Fibroblast of skin of back (primary cell): Measurements from ENCODE around the gene ARAP1.

Experiments
- DNase-seq: peaks from one replicate; pipeline ENCODE4 v3.0.0-alpha.2; 2013

Gene ARAP1

GRCh38 chr11:72655896-72656464, 96.2 kb downstream of the ARAP1 start:
- DNase-seq: no peak

DNA sequence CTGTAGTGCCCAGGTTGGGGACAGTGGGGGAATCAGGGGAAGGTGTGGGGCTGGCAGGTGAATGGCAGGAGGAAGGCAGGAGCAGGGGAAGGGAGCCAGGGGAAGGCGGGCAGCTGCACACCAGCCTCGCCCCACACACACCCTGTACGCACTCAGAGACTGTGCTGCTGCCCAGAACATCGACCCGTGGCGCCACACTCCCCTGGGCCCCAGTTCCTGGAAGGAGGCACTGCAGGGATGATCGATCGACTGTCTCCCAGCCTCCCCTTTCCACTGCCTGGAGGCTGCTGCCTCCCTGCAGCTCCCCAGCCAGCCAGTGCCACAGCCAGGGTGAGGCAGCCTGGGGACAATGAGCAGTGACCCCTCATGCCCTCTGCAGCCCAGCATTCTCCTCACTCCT, 97.2 kb downstream of the ARAP1 start:
- no peak for DNase-seq

- no peak for DNase-seq
These were observed 98.6 kb downstream of the ARAP1 start for GRCh38 chr11:72653649-72654048.

GRCh38 chr11:72652873-72653630, 99.2 kb downstream of the ARAP1 start:
- DNase-seq: no peak

DNA sequence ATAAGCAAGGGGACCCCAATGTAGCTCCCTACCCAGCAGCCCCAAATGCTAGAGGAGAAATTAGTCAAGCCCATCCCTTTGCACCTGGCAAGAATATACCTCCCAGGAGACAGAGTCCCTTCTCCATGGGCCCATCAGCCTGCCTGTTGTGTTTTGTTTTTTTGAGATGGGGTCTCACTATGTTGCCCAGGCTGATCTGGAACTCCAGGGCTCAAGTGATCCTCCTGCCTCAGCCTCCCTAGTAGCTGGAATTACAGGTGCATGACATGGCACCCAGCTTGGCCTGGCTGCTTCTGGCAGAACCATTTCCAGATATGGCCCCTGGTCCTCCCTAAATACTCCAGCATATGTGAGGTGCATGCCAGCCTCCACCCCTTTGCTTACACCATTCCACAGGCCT, 100.1 kb downstream of the ARAP1 start:
- no peak for DNase-seq

DNA sequence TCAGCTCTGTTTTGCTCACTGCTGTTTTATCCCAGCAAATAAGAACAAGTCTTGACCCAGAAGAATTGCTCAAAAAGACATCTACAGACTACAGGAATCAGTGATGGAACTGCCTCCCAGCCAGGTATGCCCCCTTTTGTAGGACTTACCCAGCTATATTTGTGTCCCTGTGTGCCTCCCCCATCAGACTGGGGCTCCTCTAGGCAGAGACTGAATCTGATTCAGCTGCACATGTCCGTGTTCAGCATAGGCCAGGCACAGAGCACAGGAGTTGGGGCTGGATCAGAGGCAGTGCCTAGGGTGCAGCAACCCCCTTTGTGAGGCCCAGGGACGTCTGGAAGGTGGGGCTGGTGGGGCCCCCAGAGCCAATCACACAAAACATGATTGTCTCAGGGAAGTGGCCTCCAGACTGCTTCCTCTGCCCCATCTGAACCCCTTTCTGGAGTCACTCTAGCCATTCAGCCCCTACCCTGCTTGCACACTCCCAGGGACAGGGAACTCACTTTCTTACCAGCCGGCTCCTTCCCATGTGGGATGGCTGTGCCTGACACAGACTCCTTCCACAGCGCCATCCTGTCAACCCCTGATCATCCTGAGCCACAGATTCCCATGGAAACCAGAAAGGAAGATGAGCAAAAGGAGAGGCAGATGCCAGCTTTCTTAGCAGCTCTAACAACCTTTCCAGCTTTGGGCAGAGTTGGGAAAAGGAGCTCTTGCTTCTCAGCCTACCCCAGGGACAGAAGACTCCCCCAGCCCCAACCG, 102.8 kb downstream of the ARAP1 start:
- DNase-seq: no peak

- no peak for DNase-seq
These were observed 103.6 kb downstream of the ARAP1 start for GRCh38 chr11:72648384-72649136.

DNA sequence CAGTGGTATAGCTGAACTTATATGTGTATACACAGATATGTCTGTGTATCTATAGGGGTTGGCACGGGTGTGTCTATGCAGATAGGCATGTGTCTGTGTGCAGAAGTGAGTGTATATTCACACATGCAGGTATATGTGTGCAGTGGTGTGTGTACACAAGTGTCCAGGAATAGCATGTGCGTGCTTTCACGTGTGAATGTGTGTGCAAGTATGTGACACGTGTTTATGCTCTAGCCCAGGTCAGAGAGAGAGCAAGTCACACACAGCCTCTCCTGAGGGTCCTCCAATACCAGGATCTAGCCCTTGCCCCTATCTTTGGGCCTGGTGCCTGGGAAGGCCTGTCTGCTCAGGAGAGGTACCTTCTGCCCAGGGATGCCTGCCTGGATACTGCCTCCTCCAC, 104.3 kb downstream of the ARAP1 start:
- DNase-seq: no peak

DNA sequence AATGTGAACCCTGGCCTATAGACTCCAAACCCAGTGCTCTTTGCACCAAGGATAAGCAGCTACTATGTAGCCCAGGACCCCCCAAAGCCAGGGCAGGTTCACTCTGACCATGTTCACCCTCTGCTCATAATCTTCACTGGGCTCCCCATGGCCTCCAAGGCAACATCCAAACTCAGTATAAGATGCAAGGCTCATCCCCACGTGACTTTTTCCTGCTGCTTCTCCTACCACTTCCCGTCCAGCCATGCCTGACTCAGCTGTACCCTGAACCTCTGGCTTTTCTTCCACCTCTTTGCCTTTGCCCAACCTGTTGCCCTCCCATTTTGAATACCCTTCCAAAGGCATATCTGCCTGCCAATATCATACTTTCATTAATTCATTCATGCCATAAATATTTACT, 105.7 kb downstream of the ARAP1 start:
- DNase-seq: no peak

- no peak for DNase-seq
These were observed 106.2 kb downstream of the ARAP1 start for GRCh38 chr11:72646024-72646423.

DNA sequence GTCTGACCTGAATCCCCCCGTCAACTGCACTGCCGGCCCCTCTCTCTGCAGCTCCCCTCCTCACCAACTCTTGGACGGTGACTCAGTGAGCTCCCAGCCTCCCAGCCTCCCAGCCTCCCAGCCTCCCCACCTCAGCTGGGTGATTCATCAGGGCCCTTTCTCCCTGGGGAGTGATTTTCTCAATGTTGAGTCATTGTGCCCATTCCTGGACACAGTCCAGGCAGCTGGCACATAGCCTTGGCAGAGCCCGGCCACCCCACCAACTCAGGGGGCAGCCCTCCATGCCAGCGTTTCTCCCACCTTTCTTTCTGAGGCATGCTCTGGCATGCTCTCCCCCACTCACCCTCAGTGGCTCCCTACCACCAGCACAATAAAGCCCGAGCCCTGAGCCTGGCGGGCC, 108.7 kb downstream of the ARAP1 start:
- peak; percentile 59 for DNase-seq

DNA sequence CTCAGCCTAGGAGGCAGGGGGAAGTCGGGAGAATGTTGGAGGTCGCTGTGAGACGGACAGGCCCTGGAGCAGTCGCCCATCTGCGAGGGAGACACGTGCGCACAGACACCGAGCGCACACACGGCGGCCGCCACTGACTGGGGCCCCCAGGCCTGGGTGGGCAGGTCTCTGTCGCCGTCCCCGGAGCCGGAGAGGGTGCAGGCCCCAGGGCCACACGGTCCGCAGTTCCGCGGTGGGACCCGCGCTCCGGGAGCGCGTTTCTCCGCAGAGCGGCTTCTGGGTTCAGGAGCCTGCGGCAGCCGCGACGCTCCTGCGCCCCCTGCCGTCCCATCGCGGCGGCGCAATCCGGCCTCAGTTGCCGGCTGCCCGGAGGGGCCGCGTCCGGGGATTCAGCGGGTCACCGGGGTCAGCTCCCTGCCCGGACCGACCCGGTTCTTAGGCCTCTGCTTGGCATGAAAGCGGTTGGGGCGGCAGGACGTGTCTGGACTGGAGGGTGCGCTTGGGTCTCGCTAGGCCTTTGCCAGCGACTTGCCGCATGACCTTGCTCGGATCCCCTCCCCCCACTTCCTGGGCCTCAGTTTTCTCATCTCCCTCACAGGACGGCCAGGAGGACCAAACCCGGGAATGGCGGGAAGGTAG, 109.2 kb downstream of the ARAP1 start:
- peak; percentile 39 for DNase-seq

- DNase-seq: peak; percentile 16
These were observed 109.9 kb downstream of the ARAP1 start for GRCh38 chr11:72642043-72642883.

DNA sequence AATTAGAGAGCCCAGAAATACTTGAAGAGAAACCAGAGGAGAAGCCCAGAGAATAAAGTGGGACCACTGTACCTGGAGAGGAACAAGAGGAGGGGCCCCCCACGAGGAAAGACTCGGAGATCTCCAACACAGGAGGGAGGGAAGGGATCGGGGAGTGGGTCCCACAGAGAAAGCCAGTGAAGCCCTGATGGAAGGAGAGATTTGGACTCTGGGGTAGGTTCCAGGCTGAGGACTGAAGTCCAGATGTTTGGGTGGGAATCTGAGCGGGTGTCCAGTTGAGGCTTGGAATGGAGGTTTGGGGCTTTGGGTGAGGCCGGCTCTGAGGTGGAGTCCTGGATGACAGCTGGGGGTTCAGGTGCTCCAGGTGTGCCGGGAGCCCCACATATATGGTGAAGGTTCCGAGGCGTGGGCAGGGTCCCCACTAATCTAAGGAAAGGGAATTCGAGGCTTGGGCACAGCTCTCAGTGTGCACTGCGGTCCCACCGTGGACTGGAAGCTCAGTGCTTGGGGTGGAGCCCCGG, 110.6 kb downstream of the ARAP1 start:
- no peak for DNase-seq

- no peak for DNase-seq
These were observed 112.5 kb downstream of the ARAP1 start for GRCh38 chr11:72639502-72640375.

- no peak for DNase-seq
These were observed 114.3 kb downstream of the ARAP1 start for GRCh38 chr11:72637926-72638325.

GRCh38 chr11:72637198-72637597, 115.0 kb downstream of the ARAP1 start:
- no peak for DNase-seq

DNA sequence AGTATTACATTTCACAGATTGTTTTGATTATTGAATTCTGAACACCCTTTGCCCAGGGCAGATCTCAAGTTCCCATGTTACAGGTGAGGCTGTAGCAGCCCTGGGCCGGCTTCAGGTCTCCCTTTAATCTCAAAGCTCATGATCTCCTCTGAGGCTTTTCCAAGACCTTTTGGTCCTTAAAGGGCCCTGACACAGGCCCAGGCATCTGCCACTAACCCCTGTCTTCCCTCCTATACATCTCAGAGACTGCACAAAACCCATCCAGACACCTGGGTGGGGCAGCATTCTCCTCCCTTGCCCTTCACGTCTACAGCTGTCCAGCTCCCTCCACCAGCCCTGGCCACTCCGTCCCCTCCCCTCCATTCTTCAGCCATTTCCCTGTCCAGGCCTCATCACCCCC, 115.8 kb downstream of the ARAP1 start:
- DNase-seq: no peak

DNA sequence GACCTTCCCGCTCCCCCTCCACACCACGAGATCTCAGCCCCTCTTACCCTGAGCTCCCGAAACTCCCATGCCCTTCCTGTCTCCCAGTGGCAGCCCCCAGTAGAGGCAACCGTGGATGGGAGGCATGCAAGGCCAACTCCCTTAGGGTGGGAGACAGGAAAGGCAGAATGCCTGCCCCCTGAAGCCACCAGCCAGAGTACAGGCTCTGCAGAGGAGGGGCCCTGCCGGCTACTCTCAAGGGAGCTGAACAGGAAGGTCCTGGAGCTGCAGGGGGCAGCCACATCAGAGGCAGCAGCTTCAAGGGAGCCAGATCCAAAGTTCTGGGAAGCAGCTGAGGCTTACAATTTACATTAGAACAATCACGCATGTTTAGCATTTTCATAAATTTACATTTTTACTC, 116.3 kb downstream of the ARAP1 start:
- DNase-seq: peak; percentile 10

GRCh38 chr11:72635309-72635915, 116.8 kb downstream of the ARAP1 start:
- DNase-seq: no peak
